ENCODE data around the gene KLHL21.
A peak's percentile ranks its signal among the peaks of the same experiment; 100 is the strongest.

The KLHL21 gene

DNA sequence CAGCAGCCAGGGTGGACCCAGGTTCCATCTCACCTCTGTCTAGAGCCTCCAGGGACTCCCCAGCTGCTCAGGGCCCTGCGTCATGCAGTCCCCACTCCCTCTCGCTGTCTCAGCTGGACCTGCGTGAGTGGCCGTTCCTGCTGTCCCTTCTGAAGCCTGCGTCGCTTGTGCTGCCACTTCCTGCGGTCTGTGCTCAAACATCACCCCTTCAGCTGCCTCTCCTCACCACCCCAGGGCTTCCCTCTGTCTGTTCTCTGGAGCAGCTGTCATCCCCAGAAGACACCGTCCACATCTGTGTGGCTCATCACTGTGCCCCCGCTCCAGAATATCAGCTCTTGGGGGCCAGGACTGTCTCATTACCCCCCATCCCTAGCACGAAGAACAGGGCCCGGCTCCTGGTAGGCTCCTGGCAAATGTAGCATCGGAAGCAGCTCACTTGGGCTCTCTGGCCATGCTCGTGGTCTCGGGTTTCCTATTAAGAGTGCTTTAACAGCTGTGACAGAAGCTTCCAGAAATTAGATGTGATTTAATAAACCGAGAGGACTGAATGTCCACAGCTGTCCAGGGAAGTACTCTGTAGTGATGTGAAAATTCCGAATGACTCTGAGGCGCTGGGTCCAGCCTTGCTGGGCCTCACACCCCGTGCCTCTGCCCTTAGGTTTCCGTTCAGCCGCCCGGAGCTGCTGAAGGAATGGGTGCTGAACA, 25.3 kb upstream of the KLHL21 start:
- no peaks in the 10 kb centered on the region for H3K9me3 ChIP-seq (ENCODE audit: low read depth, low read length)
- H3K36me3 ChIP-seq (ENCODE audit: insufficient read depth, low read length): peaks cover 47% of the 10 kb centered on the region
- DNase-seq (ENCODE audit: low read depth, low spot score): no peak
- no peak overlapping the region for H3K4me3 ChIP-seq
- H3K9ac ChIP-seq (ENCODE audit: insufficient read length): no peak overlapping the region
- no peak overlapping the region for H3K27ac ChIP-seq
- TF ChIP-seq EZH2 (IDR thresholded peaks at IDR 0.05) (no peak), FOXP2 (optimal IDR thresholded peaks at IDR 0.05; ENCODE audit: control extremely low read depth, extremely low read length, insufficient read depth) (no peak), POLR2AphosphoS5 (IDR thresholded peaks at IDR 0.05; ENCODE audit: borderline replicate concordance, low read depth, low read length) (no peak)

DNA sequence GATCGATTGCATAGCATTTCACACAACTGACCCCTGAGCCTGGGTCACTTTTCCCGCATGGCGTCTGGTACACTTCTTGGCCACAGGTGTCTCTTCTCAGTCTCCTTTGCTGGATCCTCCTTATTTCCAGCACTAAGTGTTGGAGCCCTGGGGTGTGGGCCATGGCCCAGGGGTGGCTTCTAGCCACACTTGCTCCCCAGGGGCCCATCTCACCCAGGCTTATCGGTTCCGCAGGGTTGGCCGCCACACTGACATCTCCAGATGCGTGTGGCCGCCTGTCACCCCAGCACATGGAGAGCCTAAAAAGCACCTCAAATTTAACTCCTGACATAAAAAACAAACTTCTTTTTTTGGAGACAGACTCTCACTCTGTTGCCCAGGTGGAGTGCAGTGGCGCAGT, 24.4 kb upstream of the KLHL21 start:
- TF ChIP-seq POLR2AphosphoS5 (IDR thresholded peaks at IDR 0.05; ENCODE audit: borderline replicate concordance, low read depth, low read length) (no peak), FOXP2 (optimal IDR thresholded peaks at IDR 0.05; ENCODE audit: control extremely low read depth, extremely low read length, insufficient read depth) (no peak), EZH2 (IDR thresholded peaks at IDR 0.05) (no peak)
- no peak overlapping the region for H3K9ac ChIP-seq (ENCODE audit: insufficient read length)
- no peak for DNase-seq (ENCODE audit: low read depth, low spot score)
- no peaks in the 10 kb centered on the region for H3K9me3 ChIP-seq (ENCODE audit: low read depth, low read length)
- H3K27ac ChIP-seq: no peak overlapping the region
- H3K36me3 ChIP-seq (ENCODE audit: insufficient read depth, low read length): peaks cover 47% of the 10 kb centered on the region
- no peak overlapping the region for H3K4me3 ChIP-seq

DNA sequence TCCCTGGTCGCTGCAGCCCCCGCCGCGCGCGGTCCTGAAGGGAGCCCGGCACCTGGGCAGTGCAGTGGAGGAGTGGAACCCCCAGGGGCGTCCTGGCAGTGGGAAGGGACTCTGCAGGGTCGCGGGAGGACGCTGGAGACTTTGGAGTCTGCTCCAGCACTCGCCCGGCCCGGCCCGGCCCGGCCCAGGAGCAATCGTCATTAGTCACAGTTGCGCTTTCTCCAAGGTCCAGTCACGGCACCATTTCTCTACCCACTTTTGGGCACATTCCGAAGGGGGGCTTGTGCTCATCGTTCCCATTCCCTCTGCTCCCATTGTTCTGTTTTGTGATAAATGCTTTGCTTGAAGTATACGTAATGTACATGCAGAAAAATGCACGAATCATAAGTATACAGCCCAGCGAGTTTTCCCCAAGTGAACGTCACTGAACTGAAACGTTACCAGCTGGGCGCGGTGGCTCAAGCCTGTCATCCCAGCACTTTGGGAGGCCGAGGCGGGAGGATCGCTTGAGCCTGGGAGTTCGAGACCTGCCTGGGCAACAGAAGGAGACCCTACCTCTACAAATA, 23.0 kb upstream of the KLHL21 start:
- peaks cover 59% of the 10 kb centered on the region for H3K36me3 ChIP-seq (ENCODE audit: insufficient read depth, low read length)
- no peak for DNase-seq (ENCODE audit: low read depth, low spot score)
- H3K4me3 ChIP-seq: peak overlapping the region; percentile 82
- no peak overlapping the region for H3K27ac ChIP-seq
- H3K9ac ChIP-seq (ENCODE audit: insufficient read length): peak overlapping the region; percentile 86
- no peaks in the 10 kb centered on the region for H3K9me3 ChIP-seq (ENCODE audit: low read depth, low read length)
- no peak for TF ChIP-seq POLR2AphosphoS5 (IDR thresholded peaks at IDR 0.05; ENCODE audit: borderline replicate concordance, low read depth, low read length)
- TF ChIP-seq FOXP2 (optimal IDR thresholded peaks at IDR 0.05; ENCODE audit: control extremely low read depth, extremely low read length, insufficient read depth): no peak
- no peak for TF ChIP-seq EZH2 (IDR thresholded peaks at IDR 0.05)

DNA sequence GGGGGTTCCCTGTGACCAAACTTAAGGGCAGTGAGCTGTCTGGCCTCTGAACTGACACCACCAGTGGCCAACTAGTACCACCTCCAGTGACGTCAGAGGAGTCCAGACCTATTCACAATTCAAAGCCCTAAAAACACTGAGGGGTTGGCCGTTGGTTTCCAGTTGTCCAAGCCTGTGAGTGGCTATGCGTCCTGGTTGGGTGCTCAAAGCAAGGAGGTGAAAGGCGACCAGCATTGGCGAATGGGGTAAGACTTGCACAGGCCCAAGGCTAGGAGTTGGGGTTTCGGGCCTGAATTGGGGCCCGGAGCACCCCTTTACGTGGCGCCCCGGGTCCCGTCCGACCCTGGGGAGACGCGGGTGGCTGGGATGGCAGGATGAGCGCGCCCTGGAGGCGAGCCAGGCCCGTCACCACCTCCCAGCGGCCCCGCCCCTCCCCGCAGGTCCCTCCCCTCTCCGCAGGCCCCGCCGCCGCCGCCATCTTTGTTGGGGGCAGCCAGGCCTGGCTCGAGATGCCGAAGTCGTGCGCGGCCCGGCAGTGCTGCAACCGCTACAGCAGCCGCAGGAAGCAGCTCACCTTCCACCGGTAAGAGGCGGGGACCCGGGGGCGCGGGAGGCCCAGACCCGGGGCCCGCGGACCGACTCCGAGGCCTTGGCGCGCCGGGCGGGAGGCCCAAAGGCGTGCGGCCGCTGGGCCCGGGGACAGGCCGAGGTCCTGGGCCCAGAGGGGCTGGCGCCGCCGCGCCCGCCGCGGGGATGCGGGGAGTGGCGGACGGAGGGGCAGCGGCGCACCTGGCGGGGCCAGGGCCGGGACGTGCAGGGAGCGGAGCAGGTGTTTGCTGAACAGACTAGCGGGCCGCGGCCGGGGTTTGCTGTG, 22.3 kb upstream of the KLHL21 start, which contains the start of gene THAP3:
Gene THAP3, plus strand, starts transcription at position 159 of the 874 bp plus-strand sequence. Its CDS starts 351 bp downstream, at position 510.
- Histone ChIP-seq H3K36me3 (ENCODE audit: insufficient read depth, low read length) (peaks cover 64% of the 10 kb centered on the region), H3K27ac (peak within 1 kb of the TSS; percentile 26), H3K9me3 (ENCODE audit: low read depth, low read length) (no peaks in the 10 kb centered on the region), H3K9ac (ENCODE audit: insufficient read length) (peak within 1 kb of the TSS; percentile 86), H3K4me3 (peak within 1 kb of the TSS; percentile 82)
- DNase-seq (ENCODE audit: low read depth, low spot score): no peak
- TF ChIP-seq POLR2AphosphoS5 (IDR thresholded peaks at IDR 0.05; ENCODE audit: borderline replicate concordance, low read depth, low read length) (peak; percentile 76), EZH2 (IDR thresholded peaks at IDR 0.05) (no peak)

DNA sequence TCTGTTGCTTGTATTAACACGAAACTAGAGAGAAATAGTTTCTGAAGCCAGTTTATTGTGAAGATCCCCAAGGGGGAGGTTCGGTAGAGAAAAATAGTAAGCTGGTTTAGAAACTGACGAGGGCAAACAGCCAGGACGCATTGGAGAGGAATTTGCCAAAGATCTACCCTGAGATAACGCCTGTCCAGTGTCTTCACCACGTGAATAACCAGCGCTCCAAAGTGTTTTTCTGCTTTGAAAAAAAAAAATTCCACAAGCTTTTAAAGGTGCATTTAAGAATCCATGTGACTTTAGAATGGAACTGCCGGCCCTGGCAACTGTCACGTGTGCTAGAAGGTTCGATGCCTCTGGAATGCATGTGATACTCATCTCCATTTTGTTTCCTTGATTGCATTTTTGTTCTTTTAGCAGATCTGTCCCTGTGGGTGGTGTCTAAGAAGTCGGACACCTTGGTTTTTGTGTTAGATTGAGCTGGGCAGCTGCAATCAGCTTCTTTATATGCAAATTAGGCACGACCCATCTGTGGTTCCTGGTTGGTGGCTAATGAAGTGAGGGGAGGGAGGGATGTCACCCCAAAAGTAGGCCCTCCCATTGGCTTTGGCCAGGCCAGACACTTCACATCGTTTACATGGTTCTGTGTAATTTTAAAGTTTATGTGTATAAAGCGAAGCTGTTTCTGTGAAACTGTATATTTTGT, 20.7 kb upstream of the KLHL21 start:
- H3K27ac ChIP-seq: peak overlapping the region; percentile 26
- TF ChIP-seq FOXP2 (optimal IDR thresholded peaks at IDR 0.05; ENCODE audit: control extremely low read depth, extremely low read length, insufficient read depth) (no peak), POLR2AphosphoS5 (IDR thresholded peaks at IDR 0.05; ENCODE audit: borderline replicate concordance, low read depth, low read length) (no peak), EZH2 (IDR thresholded peaks at IDR 0.05) (no peak)
- H3K36me3 ChIP-seq (ENCODE audit: insufficient read depth, low read length): peaks cover 63% of the 10 kb centered on the region

DNA sequence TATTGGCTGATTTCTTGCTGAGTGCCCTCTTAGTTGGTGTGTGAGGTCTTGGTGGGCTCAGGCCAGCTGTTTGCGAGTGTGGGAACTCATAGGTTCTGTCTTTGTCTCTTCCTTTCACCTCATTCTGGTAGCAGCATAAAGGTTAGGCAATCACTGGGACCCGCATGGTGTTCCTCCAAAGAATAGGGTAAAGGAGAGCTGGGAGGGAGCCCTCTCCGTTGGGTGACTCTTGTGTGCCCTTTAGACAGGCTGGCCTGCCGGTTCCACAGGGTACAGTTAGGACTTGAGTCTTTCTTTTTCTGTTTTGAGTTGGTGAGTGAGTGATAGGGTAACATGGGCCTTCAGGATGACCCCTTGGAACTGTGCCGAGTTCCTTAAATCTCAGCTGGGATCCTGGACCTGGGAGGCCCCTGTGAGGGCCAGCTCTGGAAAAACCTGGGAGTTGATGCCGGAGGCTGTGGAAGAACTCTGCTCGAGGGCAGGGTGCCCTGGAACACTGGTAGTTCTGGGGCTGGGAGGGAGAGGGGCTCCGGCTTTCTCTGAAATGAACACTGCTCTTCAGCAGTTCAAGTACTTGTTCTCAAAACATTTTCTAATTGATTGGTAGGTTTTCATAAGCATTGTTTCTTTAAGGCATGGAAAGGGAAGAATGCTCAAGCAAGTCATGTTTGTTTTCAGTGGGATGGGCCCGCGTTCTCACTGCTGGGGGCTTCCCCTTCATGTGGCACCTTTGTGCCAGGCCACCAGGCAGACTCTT, 19.9 kb upstream of the KLHL21 start:
- DNase-seq (ENCODE audit: low read depth, low spot score): no peak
- Histone ChIP-seq H3K27ac (peak overlapping the region; percentile 23), H3K36me3 (ENCODE audit: insufficient read depth, low read length) (peaks cover 63% of the 10 kb centered on the region)

More for the DNA sequence above, 20.7 kb upstream of the KLHL21 start:
- DNase-seq (ENCODE audit: low read depth, low spot score): no peak
- Histone ChIP-seq H3K4me3 (no peak overlapping the region), H3K9ac (ENCODE audit: insufficient read length) (no peak overlapping the region), H3K9me3 (ENCODE audit: low read depth, low read length) (no peaks in the 10 kb centered on the region)

More for the DNA sequence above, 19.9 kb upstream of the KLHL21 start:
- no peak for TF ChIP-seq POLR2AphosphoS5 (IDR thresholded peaks at IDR 0.05; ENCODE audit: borderline replicate concordance, low read depth, low read length)
- TF ChIP-seq EZH2 (IDR thresholded peaks at IDR 0.05): no peak
- no peak for TF ChIP-seq FOXP2 (optimal IDR thresholded peaks at IDR 0.05; ENCODE audit: control extremely low read depth, extremely low read length, insufficient read depth)
- peak overlapping the region; percentile 26 for H3K9ac ChIP-seq (ENCODE audit: insufficient read length)
- no peak overlapping the region for H3K4me3 ChIP-seq
- H3K9me3 ChIP-seq (ENCODE audit: low read depth, low read length): no peaks in the 10 kb centered on the region
